OCI-LY3 (cell line): ENCODE results near the gene CRB3.

ENCODE experiments used
- H2AFZ ChIP-seq: fragments of 200-600, 300-600 bp; shearing (Covaris generic); 2 replicates; pipeline ENCODE4 v1.6.0; 2014; ENCODE audit warnings: antibody characterized with exemption, low read depth, low read length
- H3K27ac ChIP-seq: fragments of 200-600, 300-600 bp; sonication (generic); 2 replicates; pipeline ENCODE4 v1.5.1; 2014; ENCODE audit warnings: mild to moderate bottlenecking, low read length, moderate library complexity, mixed read lengths
- H3K27me3 ChIP-seq: fragments of 200-600, 300-600 bp; sonication (generic); 2 replicates; pipeline ENCODE4 v1.6.1; 2014; ENCODE audit warnings: low read depth, low read length, mixed read lengths
- H3K36me3 ChIP-seq: fragments of 200-600, 300-600 bp; sonication (generic); replicated peaks from 2 replicates; pipeline ENCODE3; 2014; ENCODE audit warnings: low read depth, low read length, mixed read lengths
- H3K4me1 ChIP-seq: fragments of 300-600, 200-600 bp; sonication (generic); 2 replicates; pipeline ENCODE4 v1.6.1; 2014; ENCODE audit warnings: low read length, mixed read lengths
- H3K4me2 ChIP-seq: fragments of 200-600, 300-600 bp; sonication (generic); 2 replicates; pipeline ENCODE4 v1.6.1; 2014; ENCODE audit warnings: low read length, mixed read lengths
- H3K4me3 ChIP-seq: fragments of 300-600, 200-600 bp; sonication (generic); 2 replicates; pipeline ENCODE4 v1.5.1; 2014; ENCODE audit warnings: antibody characterized with exemption, mild to moderate bottlenecking, low read length, moderate library complexity
- H3K79me2 ChIP-seq: fragments of 300-600, 200-600 bp; shearing (Covaris generic); 2 replicates; pipeline ENCODE4 v1.6.1; 2014; ENCODE audit warnings: mild to moderate bottlenecking, low read length, mixed read lengths
- H3K9ac ChIP-seq: fragments of 300-600, 200-600 bp; shearing (Covaris generic); 2 replicates; pipeline ENCODE4 v1.6.0; 2014; ENCODE audit warnings: mild to moderate bottlenecking, low read length, moderate library complexity
- H3K9me3 ChIP-seq: fragments of 200-600, 300-600 bp; shearing (Covaris generic); 2 replicates; pipeline ENCODE4 v1.6.1; 2014; ENCODE audit warnings: low read length, mixed read lengths; ENCODE audit not compliant: insufficient read depth
- H4K20me1 ChIP-seq: fragments of 200-600, 300-600 bp; sonication (generic); 2 replicates; pipeline ENCODE4 v1.6.1; 2016; ENCODE audit warnings: low read length, mixed read lengths; ENCODE audit not compliant: insufficient read depth
- EZH2phosphoT487 ChIP-seq: fragments of 200-600 bp; shearing (Covaris generic); IDR thresholded peaks from 2 replicates; pipeline ENCODE4 v1.6.1; 2018; ENCODE audit warnings: antibody characterized with exemption, mixed run types, low read depth
- TF ChIP-seq, protein P1 (sequence below): fragments of 200-600, 300-600 bp; sonication (generic); IDR thresholded peaks from 2 replicates; pipeline ENCODE4 v1.5.1; 2014; ENCODE audit warnings: antibody characterized with exemption, low read length, low read depth

Gene CRB3

DNA sequence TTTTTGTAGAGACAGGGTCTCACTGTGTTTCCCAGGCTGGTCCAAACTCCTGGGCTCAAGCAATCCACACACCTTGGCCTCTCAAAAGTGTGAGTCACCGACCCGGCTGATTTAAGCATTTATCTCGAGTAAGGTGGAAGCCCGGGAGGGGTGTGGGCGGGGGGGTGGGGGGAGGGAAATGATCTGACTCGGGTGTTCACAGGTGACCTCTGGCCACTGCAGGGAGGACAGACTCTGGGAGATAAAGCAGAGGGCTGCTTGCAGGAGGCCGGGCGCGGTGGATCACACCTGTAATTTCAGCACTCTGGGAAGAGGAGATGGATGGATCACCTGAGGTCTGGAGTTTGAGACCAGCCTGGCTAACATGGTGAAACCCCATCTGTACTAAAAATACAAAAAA lies 9.6 kb downstream of the CRB3 start:
- H3K4me1 ChIP-seq, result no peaks in the 10 kb centered on the region
- no peak overlapping the region for H3K4me2 ChIP-seq
- H3K79me2 ChIP-seq, result no peaks in the 10 kb centered on the region; the same call in 1 of the 2 replicates
- no peak for TF ChIP-seq EZH2phosphoT487
- TF ChIP-seq, protein P1, sequence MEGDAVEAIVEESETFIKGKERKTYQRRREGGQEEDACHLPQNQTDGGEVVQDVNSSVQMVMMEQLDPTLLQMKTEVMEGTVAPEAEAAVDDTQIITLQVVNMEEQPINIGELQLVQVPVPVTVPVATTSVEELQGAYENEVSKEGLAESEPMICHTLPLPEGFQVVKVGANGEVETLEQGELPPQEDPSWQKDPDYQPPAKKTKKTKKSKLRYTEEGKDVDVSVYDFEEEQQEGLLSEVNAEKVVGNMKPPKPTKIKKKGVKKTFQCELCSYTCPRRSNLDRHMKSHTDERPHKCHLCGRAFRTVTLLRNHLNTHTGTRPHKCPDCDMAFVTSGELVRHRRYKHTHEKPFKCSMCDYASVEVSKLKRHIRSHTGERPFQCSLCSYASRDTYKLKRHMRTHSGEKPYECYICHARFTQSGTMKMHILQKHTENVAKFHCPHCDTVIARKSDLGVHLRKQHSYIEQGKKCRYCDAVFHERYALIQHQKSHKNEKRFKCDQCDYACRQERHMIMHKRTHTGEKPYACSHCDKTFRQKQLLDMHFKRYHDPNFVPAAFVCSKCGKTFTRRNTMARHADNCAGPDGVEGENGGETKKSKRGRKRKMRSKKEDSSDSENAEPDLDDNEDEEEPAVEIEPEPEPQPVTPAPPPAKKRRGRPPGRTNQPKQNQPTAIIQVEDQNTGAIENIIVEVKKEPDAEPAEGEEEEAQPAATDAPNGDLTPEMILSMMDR, result no peak
- H2AFZ ChIP-seq, result no peak overlapping the region
- peaks cover 50% of the 10 kb centered on the region for H3K36me3 ChIP-seq
- no peaks in the 10 kb centered on the region for H4K20me1 ChIP-seq
- H3K9ac ChIP-seq, result no peak overlapping the region
- H3K9me3 ChIP-seq, result no peaks in the 10 kb centered on the region
- no peak overlapping the region for H3K27ac ChIP-seq
- no peaks in the 10 kb centered on the region for H3K27me3 ChIP-seq
- no peak overlapping the region for H3K4me3 ChIP-seq

DNA sequence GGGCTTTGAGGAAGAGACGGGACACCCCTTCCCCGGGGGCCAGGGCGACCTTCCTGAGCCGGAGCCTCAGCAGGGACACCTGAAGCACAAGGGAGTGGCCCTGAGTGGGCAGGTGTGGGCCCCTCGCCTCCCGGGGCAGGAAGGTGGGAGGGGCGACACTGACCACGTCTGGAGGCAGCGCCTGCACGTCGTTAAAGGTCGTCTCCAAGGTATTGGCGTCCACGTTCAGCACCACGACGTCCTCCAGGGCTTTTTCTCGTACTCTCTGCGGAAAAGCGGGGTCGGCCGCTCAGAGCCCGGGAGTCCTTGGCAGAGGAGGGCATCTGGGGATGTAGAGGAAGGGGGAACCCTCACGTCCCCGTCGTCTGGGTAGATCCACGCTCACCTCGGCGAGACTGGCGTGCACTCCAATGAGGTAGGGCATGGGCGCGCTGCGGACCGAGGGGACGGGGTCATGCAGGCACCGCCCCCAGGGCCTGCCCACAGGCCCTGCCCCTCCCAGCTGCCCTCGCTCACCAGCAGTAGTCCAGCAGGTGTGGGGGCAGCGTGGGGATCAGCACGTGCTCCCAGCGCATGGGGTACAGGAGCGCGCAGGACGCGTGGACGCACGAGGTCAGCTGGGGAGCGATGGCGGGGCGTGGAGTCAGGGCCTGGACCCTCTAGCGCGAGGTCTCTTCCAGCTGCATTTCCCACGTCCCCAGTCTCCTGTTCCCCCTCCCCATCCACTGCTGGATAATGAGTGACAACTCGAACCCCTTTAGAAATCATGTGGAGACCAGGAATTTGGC lies 11.4 kb downstream of the CRB3 start:
- Histone ChIP-seq H3K27ac (no peak overlapping the region), H2AFZ (no peak overlapping the region), H3K79me2 (peaks cover 9% of the 10 kb centered on the region), H3K4me1 (no peaks in the 10 kb centered on the region; the same call in 1 of the 2 replicates), H3K36me3 (peaks cover 46% of the 10 kb centered on the region), H3K27me3 (no peaks in the 10 kb centered on the region), H3K4me3 (no peak overlapping the region), H3K9ac (no peak overlapping the region), H3K4me2 (no peak overlapping the region), H4K20me1 (no peaks in the 10 kb centered on the region), H3K9me3 (no peaks in the 10 kb centered on the region)
- TF ChIP-seq, protein P1, result no peak
- TF ChIP-seq EZH2phosphoT487, result no peak

- Histone ChIP-seq H3K4me2 (no peak overlapping the region), H2AFZ (no peak overlapping the region), H3K27me3 (no peaks in the 10 kb centered on the region), H3K27ac (no peak overlapping the region), H4K20me1 (no peaks in the 10 kb centered on the region), H3K4me1 (peaks cover 4% of the 10 kb centered on the region; the same call in 1 of the 2 replicates), H3K4me3 (no peak overlapping the region), H3K9ac (no peak overlapping the region), H3K79me2 (peaks cover 17% of the 10 kb centered on the region), H3K9me3 (no peaks in the 10 kb centered on the region), H3K36me3 (peaks cover 42% of the 10 kb centered on the region)
- TF ChIP-seq, protein P1, result no peak
- no peak for TF ChIP-seq EZH2phosphoT487
Observed at GRCh38 chr19:6476155-6476895, 12.3 kb downstream of the CRB3 start.

- no peak overlapping the region for H3K27ac ChIP-seq
- peaks cover 24% of the 10 kb centered on the region for H3K79me2 ChIP-seq
- H3K9ac ChIP-seq, result no peak overlapping the region
- no peak overlapping the region for H3K4me2 ChIP-seq
- peaks cover 7% of the 10 kb centered on the region for H3K4me1 ChIP-seq
- no peaks in the 10 kb centered on the region for H3K27me3 ChIP-seq
- no peaks in the 10 kb centered on the region for H4K20me1 ChIP-seq
- H3K9me3 ChIP-seq, result no peaks in the 10 kb centered on the region
- no peak overlapping the region for H2AFZ ChIP-seq
- H3K36me3 ChIP-seq, result peaks cover 42% of the 10 kb centered on the region
- TF ChIP-seq EZH2phosphoT487, result no peak
- TF ChIP-seq, protein P1, result no peak
- no peak overlapping the region for H3K4me3 ChIP-seq
Observed at GRCh38 chr19:6476896-6477431, 12.9 kb downstream of the CRB3 start.
